ENCODE data around the gene ACOT7.
"Not testable (repeated sequence)": the region's sequence is repeated elsewhere in the genome, so short reads cannot be mapped to it uniquely, and the experiment has no call there.

Gene ACOT7

DNA sequence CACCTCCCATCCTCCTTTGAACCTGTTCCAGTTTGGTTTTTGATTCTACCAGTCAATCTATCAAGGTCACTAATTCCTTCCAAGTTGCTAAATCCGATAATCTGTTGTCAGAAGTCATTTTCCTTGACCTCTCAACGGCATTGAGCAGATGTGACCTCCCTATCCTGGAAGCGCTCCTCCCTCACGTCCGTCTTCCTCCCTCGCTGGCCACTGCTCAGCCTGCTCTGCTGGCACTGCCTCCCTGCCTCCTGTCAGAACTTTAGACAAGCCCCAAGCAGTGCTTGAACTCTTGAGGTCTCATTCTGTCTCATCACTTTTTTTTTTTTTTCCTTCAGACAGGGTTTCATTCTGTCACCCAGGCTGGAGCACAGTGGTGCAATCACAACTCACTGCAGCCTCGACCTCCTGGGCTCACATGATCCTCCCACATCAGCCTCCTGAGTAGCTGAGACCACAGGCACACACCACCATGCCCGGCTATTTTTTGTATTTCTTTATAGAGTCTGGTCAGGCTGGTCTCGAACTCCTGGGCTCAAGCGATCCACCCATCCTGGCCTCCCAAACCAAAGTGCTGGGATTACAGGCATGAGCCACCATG lies 4.4 kb upstream of the ACOT7 start:
- Histone ChIP-seq H3K27ac (ENCODE audit: insufficient read depth, low read depth, low read length, poor library complexity, severe bottlenecking) (no peak overlapping the region), H3K4me3 (ENCODE audit: insufficient read depth, low read depth, low read length) (no peak overlapping the region), H3K27me3 (ENCODE audit: control insufficient read depth, insufficient read depth, low read length, poor library complexity, severe bottlenecking) (no peaks in the 10 kb centered on the region), H3K9me3 (ENCODE audit: control insufficient read depth, low read length) (no peaks in the 10 kb centered on the region), H3K36me3 (ENCODE audit: control insufficient read depth, insufficient read depth, low read length) (no peaks in the 10 kb centered on the region), H3K4me1 (ENCODE audit: control insufficient read depth, insufficient read depth, low read length) (no peaks in the 10 kb centered on the region)
- WGBS, 2 experiments, result 89 to 90% methylated on average over 10 of the region's 10 CpGs

DNA sequence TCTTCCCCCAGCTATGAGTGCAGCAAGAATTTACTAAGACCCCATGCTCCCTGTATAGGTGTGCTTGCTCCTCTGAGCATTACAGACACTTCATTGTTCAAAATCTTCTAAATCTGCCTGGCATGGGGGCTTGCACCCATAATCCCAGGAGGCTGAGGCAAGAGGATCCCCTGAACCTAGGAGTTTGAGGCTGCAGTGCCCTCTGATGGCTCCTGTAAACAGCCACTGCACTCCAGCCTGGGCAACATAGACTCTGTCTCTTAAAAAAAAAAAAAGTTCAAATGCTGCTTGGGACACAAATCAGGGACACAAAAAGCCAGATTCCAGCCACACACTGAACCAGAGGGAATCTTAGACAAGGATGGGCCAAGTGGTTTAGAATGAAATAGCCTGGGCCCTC lies 3.4 kb upstream of the ACOT7 start:
- H3K9me3 ChIP-seq (ENCODE audit: control insufficient read depth, low read length), result no peaks in the 10 kb centered on the region
- H3K36me3 ChIP-seq (ENCODE audit: control insufficient read depth, insufficient read depth, low read length), result no peaks in the 10 kb centered on the region
- H3K4me3 ChIP-seq (ENCODE audit: insufficient read depth, low read depth, low read length), result no peak overlapping the region
- H3K4me1 ChIP-seq (ENCODE audit: control insufficient read depth, insufficient read depth, low read length), result no peaks in the 10 kb centered on the region
- no peak overlapping the region for H3K27ac ChIP-seq (ENCODE audit: insufficient read depth, low read depth, low read length, poor library complexity, severe bottlenecking)
- peaks cover 8% of the 10 kb centered on the region for H3K27me3 ChIP-seq (ENCODE audit: control insufficient read depth, insufficient read depth, low read length, poor library complexity, severe bottlenecking)

DNA sequence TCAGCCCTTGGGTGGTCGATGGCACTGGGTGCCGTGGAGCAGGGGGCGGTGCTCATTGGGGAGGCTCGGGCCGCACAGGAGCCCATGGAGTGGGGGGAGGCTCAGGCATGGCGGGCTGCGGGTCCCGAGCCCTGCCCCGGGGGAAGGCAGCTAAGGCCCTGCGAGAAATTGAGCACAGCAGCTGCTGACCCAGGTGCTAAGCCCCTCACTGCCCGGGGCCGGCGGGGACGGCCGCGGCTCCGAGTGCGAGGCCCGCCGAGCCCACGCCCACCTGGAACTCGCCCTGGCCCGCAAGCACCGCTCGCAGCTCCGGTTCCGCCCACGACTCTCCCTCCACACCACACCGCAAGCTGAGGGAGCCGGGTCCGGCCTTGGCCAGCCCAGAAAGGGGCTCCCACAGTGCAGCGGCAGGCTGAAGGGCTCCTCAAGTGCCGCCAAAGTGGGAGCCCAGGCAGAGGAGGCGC lies 2.2 kb upstream of the ACOT7 start:
- H3K36me3 ChIP-seq (ENCODE audit: control insufficient read depth, insufficient read depth, low read length); H3K9me3 ChIP-seq (ENCODE audit: control insufficient read depth, low read length); H3K4me3 ChIP-seq (ENCODE audit: insufficient read depth, low read depth, low read length); H3K27ac ChIP-seq (ENCODE audit: insufficient read depth, low read depth, low read length, poor library complexity, severe bottlenecking); H3K4me1 ChIP-seq (ENCODE audit: control insufficient read depth, insufficient read depth, low read length); H3K27me3 ChIP-seq (ENCODE audit: control insufficient read depth, insufficient read depth, low read length, poor library complexity, severe bottlenecking): not testable (repeated sequence)
- WGBS, 2 experiments, result 95 to 96% methylated on average over 34 of the region's 34 CpGs

DNA sequence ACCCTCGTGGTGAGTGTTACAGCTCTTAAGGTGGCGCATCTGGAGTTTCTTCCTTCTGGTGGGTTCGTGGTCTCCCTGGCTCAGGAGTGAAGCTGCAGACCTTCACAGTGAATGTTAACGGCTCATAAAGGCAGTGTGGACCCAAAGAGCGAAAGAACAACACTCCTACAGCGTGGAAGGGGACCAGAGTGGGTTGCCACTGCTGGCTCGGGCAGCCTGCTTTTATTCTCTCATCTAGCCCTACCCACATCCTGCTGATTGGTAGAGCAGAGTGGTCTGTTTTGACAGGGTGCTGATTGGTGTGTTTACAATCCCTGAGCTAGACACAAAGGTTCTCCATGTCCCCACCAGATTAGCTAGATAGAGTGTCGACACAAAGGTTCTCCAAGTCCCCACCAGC lies 1.6 kb upstream of the ACOT7 start:
- H3K27ac ChIP-seq (ENCODE audit: insufficient read depth, low read depth, low read length, poor library complexity, severe bottlenecking); H3K36me3 ChIP-seq (ENCODE audit: control insufficient read depth, insufficient read depth, low read length); H3K4me3 ChIP-seq (ENCODE audit: insufficient read depth, low read depth, low read length); H3K27me3 ChIP-seq (ENCODE audit: control insufficient read depth, insufficient read depth, low read length, poor library complexity, severe bottlenecking); H3K9me3 ChIP-seq (ENCODE audit: control insufficient read depth, low read length); H3K4me1 ChIP-seq (ENCODE audit: control insufficient read depth, insufficient read depth, low read length): not testable (repeated sequence)
- WGBS, 2 experiments, result 93 to 96% methylated on average over 8 of the region's 8 CpGs

DNA sequence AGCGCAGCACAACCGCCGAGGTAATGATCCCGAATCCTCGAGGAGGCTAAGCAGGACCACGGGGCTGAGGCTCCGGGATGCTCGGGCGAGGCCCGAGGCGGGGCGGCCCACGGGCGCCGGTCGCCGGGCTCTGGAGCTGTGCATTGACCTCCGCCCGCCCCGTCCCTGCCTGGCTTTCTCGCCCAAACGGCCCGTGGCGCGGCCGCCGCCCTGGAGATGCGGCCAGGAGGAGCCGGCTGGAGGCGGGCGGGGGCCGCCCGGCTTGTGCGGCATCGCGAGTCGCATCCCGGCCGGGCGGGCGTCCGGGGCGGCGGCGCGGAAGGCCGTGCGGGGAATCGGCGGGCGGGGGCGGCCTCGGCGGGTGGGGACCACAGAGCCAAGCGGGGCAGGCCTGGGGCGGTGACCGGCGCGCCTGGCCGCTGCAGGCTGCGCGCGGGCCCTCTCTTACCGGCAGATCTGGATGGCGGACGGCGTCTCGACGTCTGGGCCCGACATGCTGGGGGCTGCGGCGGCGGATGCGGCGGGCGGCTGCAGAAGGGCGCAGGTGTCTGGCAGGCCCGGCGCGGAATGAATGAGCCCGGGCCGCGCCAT lies 663 bp downstream of the ACOT7 start:
- 1% methylated on average over 83 of the region's 83 CpGs for WGBS, 2 experiments
- H3K27ac ChIP-seq (ENCODE audit: insufficient read depth, low read depth, low read length, poor library complexity, severe bottlenecking), result peak overlapping the region; percentile 94
- no peaks in the 10 kb centered on the region for H3K36me3 ChIP-seq (ENCODE audit: control insufficient read depth, insufficient read depth, low read length)

DNA sequence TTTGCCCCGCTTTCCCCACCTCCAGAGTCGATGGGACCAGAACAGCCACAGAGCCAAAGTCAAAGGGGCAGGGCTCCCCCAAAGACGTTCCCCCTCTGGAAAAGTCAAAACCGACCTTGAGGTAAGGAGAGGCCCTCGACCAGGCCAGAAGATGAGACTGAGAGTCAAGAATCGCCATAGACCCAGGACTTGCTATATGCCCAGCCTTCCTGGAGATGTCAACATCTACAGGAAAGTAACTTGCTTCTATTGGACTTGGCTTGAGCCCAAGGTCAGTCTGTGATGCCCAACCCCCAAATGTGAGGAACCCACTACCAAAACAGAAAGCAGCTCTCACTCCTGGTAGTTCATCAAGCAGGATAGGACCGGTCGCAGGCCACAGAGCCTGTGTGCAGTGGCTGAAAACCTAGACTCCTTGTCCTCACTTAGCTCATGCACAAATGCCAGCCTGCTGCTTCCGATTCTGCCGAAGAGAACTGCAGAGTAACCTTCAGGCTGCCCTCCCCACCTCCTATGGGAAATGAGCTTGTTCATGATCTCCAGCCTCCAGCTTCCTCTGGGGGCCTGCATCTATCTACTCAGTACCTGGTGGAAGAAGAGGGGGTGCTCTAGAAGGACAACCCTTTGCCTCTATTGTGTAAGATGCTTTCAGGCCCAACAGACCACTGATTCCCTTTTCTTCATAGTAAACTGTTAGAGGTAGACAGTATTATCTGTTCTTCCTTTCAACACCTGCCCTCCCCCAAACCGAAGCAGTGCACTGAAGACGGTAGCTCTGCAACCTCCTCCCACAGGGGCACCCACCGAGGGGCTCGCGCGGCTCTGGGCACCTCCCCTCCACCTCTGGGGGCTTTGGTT lies 1.4 kb downstream of the ACOT7 start:
- H3K27ac ChIP-seq (ENCODE audit: insufficient read depth, low read depth, low read length, poor library complexity, severe bottlenecking), result no peak overlapping the region
- H3K9me3 ChIP-seq (ENCODE audit: control insufficient read depth, low read length), result no peaks in the 10 kb centered on the region
- H3K4me1 ChIP-seq (ENCODE audit: control insufficient read depth, insufficient read depth, low read length), result no peaks in the 10 kb centered on the region
- H3K36me3 ChIP-seq (ENCODE audit: control insufficient read depth, insufficient read depth, low read length), result no peaks in the 10 kb centered on the region
- WGBS, 2 experiments, result 48 to 53% methylated on average over 16 of the region's 16 CpGs
- peak overlapping the region; percentile 67 for H3K4me3 ChIP-seq (ENCODE audit: insufficient read depth, low read depth, low read length)
- peaks cover 8% of the 10 kb centered on the region for H3K27me3 ChIP-seq (ENCODE audit: control insufficient read depth, insufficient read depth, low read length, poor library complexity, severe bottlenecking)

More for the DNA sequence above, 663 bp downstream of the ACOT7 start:
- H3K4me3 ChIP-seq (ENCODE audit: insufficient read depth, low read depth, low read length), result peak overlapping the region; percentile 67
- no peaks in the 10 kb centered on the region for H3K4me1 ChIP-seq (ENCODE audit: control insufficient read depth, insufficient read depth, low read length)
- no peaks in the 10 kb centered on the region for H3K9me3 ChIP-seq (ENCODE audit: control insufficient read depth, low read length)
- H3K27me3 ChIP-seq (ENCODE audit: control insufficient read depth, insufficient read depth, low read length, poor library complexity, severe bottlenecking), result peaks cover 8% of the 10 kb centered on the region

DNA sequence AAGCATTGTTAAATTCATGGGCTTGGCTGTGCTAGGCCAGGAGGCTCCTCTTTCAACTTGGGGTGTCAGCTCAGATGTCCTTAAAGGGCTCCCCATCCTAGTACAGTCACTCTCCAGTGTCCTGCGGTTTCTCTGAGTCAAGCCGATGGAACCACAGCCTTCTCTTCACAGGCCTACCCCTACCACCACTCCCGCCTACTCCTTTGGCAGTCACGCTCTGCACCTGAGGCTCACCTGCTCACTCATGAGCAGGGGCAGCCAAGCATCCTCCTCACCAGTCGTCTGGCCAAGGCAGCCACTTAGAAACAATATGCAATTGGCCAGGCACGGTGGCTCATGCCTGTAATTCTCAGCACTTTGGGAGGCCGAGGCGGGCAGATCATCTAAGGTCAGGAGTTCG lies 3.6 kb downstream of the ACOT7 start:
- peaks cover 8% of the 10 kb centered on the region for H3K27me3 ChIP-seq (ENCODE audit: control insufficient read depth, insufficient read depth, low read length, poor library complexity, severe bottlenecking)
- 92 to 93% methylated on average over 9 of the region's 9 CpGs for WGBS, 2 experiments
- no peak overlapping the region for H3K27ac ChIP-seq (ENCODE audit: insufficient read depth, low read depth, low read length, poor library complexity, severe bottlenecking)
- H3K9me3 ChIP-seq (ENCODE audit: control insufficient read depth, low read length), result no peaks in the 10 kb centered on the region
- H3K36me3 ChIP-seq (ENCODE audit: control insufficient read depth, insufficient read depth, low read length), result no peaks in the 10 kb centered on the region
- H3K4me1 ChIP-seq (ENCODE audit: control insufficient read depth, insufficient read depth, low read length), result peaks cover 16% of the 10 kb centered on the region
- H3K4me3 ChIP-seq (ENCODE audit: insufficient read depth, low read depth, low read length), result no peak overlapping the region

DNA sequence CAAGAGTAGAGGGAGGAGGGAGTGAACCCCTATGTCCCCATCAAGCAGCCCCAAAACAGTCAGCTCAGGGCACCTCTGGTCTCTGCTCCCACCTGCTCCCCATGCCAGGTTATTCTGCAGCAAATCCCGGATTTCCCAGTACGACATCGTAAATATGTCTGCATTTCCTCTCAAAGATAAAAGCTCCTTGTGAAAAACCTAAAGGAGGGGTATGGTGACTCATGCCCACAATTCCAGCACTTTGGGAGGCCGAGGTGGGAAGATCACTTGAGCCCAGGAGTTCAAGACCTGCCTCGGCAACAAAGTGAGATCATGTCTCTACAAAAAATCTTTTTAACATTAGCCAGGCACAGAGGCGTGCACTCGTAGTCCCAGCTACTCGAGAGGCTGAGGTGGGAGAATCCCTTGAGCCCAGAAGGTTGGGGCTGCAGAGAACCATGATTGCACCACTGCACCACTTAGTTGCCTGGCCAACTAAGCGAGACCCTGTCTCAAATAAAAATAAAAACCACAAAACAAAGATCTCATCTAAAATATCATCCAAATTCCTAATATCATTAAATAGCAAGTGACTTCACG lies 7.1 kb downstream of the ACOT7 start:
- 81 to 83% methylated on average over 10 of the region's 10 CpGs for WGBS, 2 experiments
- no peaks in the 10 kb centered on the region for H3K27me3 ChIP-seq (ENCODE audit: control insufficient read depth, insufficient read depth, low read length, poor library complexity, severe bottlenecking)
- H3K4me3 ChIP-seq (ENCODE audit: insufficient read depth, low read depth, low read length), result no peak overlapping the region
- no peak overlapping the region for H3K27ac ChIP-seq (ENCODE audit: insufficient read depth, low read depth, low read length, poor library complexity, severe bottlenecking)
- peaks cover 16% of the 10 kb centered on the region for H3K4me1 ChIP-seq (ENCODE audit: control insufficient read depth, insufficient read depth, low read length)
- no peaks in the 10 kb centered on the region for H3K9me3 ChIP-seq (ENCODE audit: control insufficient read depth, low read length)
- no peaks in the 10 kb centered on the region for H3K36me3 ChIP-seq (ENCODE audit: control insufficient read depth, insufficient read depth, low read length)

DNA sequence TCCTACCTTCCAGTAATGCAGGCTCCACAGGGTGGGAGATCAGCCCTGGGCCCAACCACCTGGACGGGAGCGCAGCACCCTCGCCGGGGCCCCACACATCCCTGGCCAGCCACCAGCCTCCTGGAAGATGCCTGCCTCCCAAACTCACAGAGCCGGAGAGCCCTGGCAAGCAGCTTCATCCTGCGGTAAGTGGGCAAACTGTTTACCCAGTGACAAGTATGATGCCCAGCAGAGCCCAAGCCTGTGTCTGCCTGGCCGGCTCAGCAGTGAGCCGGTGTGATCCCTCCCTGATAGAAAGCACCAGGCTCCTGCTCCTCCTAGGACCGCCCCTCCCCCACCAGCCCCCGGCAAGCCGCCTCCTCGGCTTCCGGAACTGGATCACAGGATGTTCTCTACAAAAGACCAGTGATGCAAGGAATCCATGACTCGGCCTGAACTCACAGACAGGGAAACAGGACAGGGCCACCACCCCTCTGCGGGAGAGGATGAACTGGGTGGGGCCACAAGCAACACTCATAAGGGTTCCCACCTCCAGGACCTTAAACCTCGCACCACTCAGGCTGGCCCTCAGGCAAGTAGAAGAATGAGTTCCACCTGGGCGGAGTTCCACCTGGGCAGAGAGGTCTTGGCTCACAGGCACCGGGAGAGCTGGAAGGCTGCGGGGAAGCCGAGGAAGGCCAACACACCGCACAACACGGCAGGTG lies 7.9 kb downstream of the ACOT7 start:
- peaks cover 16% of the 10 kb centered on the region for H3K4me1 ChIP-seq (ENCODE audit: control insufficient read depth, insufficient read depth, low read length)
- 43 to 46% methylated on average over 22 of the region's 22 CpGs for WGBS, 2 experiments
- H3K9me3 ChIP-seq (ENCODE audit: control insufficient read depth, low read length), result no peaks in the 10 kb centered on the region
- H3K27me3 ChIP-seq (ENCODE audit: control insufficient read depth, insufficient read depth, low read length, poor library complexity, severe bottlenecking), result no peaks in the 10 kb centered on the region
- H3K4me3 ChIP-seq (ENCODE audit: insufficient read depth, low read depth, low read length), result no peak overlapping the region
- H3K36me3 ChIP-seq (ENCODE audit: control insufficient read depth, insufficient read depth, low read length), result no peaks in the 10 kb centered on the region
- H3K27ac ChIP-seq (ENCODE audit: insufficient read depth, low read depth, low read length, poor library complexity, severe bottlenecking), result peak overlapping the region; percentile 31

DNA sequence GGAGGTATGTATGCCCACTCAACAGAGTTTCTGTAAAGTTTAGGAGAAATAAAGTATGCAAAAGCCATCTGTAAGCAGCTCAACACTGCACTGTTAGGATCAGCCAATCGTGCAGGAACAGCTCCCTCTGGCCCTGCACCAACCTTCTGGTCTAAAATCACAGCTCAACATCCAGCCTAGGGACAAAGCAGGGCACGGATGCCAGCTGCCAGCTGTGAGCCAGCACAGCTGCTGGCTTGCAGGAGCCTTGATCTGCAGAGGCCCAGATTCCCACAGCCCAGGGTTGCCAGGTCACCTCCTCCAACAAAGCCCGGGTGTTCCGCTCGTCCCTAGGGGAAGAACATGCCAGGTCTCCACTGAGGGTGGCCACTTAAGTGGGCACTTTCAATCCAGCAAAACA lies 8.6 kb downstream of the ACOT7 start:
- H3K36me3 ChIP-seq (ENCODE audit: control insufficient read depth, insufficient read depth, low read length), result no peaks in the 10 kb centered on the region
- H3K4me1 ChIP-seq (ENCODE audit: control insufficient read depth, insufficient read depth, low read length), result peaks cover 16% of the 10 kb centered on the region
- H3K27me3 ChIP-seq (ENCODE audit: control insufficient read depth, insufficient read depth, low read length, poor library complexity, severe bottlenecking), result no peaks in the 10 kb centered on the region
- H3K27ac ChIP-seq (ENCODE audit: insufficient read depth, low read depth, low read length, poor library complexity, severe bottlenecking), result no peak overlapping the region
- 86 to 89% methylated on average over 5 of the region's 5 CpGs for WGBS, 2 experiments
- H3K4me3 ChIP-seq (ENCODE audit: insufficient read depth, low read depth, low read length), result no peak overlapping the region
- H3K9me3 ChIP-seq (ENCODE audit: control insufficient read depth, low read length), result no peaks in the 10 kb centered on the region
